Endodermal cell (in vitro differentiated cells): ENCODE results near the gene C1QTNF1. TPM values are rescaled to one million over a fixed set of nuclear protein-coding genes. Genes with fewer than 3 reads are reported as not detected.

Source experiments
- DNase-seq: peaks from one replicate; pipeline ENCODE4 v3.0.0-alpha.2; 2017
- H3K27ac ChIP-seq: 2 replicates; pipeline ENCODE4 v1.5.1; 2013; ENCODE audit warnings: mild to moderate bottlenecking, low read depth, low read length, moderate library complexity
- H3K27me3 ChIP-seq: 2 replicates; pipeline ENCODE4 v1.6.1; 2013; ENCODE audit warnings: mild to moderate bottlenecking, low read length, moderate library complexity; ENCODE audit not compliant: insufficient read depth, control insufficient read depth, poor library complexity, severe bottlenecking
- H3K36me3 ChIP-seq: 2 replicates; pipeline ENCODE4 v1.7.0; 2013; ENCODE audit warnings: mild to moderate bottlenecking, low read length, moderate library complexity; ENCODE audit not compliant: control insufficient read depth, insufficient read depth
- H3K4me1 ChIP-seq: one replicate; pipeline ENCODE4 v1.7.0; 2013; ENCODE audit warnings: low read length; ENCODE audit not compliant: control insufficient read depth, insufficient read depth
- H3K4me3 ChIP-seq: 2 replicates; pipeline ENCODE4 v1.5.1; 2013; ENCODE audit warnings: mild to moderate bottlenecking, low read length, moderate library complexity
- H3K9ac ChIP-seq: 2 replicates; pipeline ENCODE4 v1.6.1; 2013; ENCODE audit warnings: mild to moderate bottlenecking, low read length, moderate library complexity; ENCODE audit not compliant: poor library complexity, severe bottlenecking; ENCODE audit errors: extremely low read depth
- H3K9me3 ChIP-seq: 2 replicates; pipeline ENCODE4 v1.6.1; 2013; ENCODE audit warnings: mild to moderate bottlenecking, low read length, moderate library complexity; ENCODE audit not compliant: control insufficient read depth
- H3K27ac Mint-ChIP-seq: 2 replicates; pipeline ENCODE4 v1.8.0; 2020; ENCODE audit warnings: mixed read lengths
- H3K27me3 Mint-ChIP-seq: 2 replicates; pipeline ENCODE4 v1.8.0; 2021; ENCODE audit warnings: mild to moderate bottlenecking, mixed read lengths; ENCODE audit not compliant: insufficient read depth
- H3K36me3 Mint-ChIP-seq: 2 replicates; pipeline ENCODE4 v1.8.0; 2020; ENCODE audit warnings: low read depth, mixed read lengths
- H3K4me1 Mint-ChIP-seq: 2 replicates; pipeline ENCODE4 v1.8.0; 2020; ENCODE audit warnings: mixed read lengths
- H3K4me3 Mint-ChIP-seq: 2 replicates; pipeline ENCODE4 v1.8.0; 2020; ENCODE audit warnings: mild to moderate bottlenecking, moderate library complexity, mixed read lengths
- H3K9me3 Mint-ChIP-seq: 2 replicates; pipeline ENCODE4 v1.8.0; 2020; ENCODE audit warnings: mild to moderate bottlenecking, mixed read lengths
- CTCF ChIP-seq: fragments of 200-600 bp; sonication (generic); conservative IDR thresholded peaks from 2 replicates; pipeline ENCODE4 v1.5.0; 2021; ENCODE audit warnings: antibody characterized with exemption, mild to moderate bottlenecking
- WGBS, 2 experiments: methylation state at CpG; one replicate each; pipeline versions ENCODE4 v1.1.5 to v1.1.7; 2013; ENCODE audit warnings: missing lambda C conversion rate in 2 of 2, mixed read lengths in 1 of 2; ENCODE audit not compliant: insufficient coverage in 1 of 2, insufficient read length in 1 of 2; 5-methylcytosine and 5-hydroxymethylcytosine counted together
- total RNA-seq, 2 donors: library from RNA; stranded (reverse); fragmentation: NEBNext Ultra II Directional in 1 of 2; extraction: Animal tissue kit (Norgen Biotek cat#: 25700) in 1 of 2; gene quantifications; 2 replicates in 1 of 2; 3 replicates in 1 of 2; pipeline ENCODE4 v1.2.1, GENCODE V29; 2021

The C1QTNF1 gene
- total RNA-seq, 2 donors from 2014 or later, result 16.0 to 16.5 TPM

- no peak overlapping the region for H3K27ac Mint-ChIP-seq
Observed at GRCh38 chr17:79047291-79047920, 23.4 kb downstream of the C1QTNF1 start.

GRCh38 chr17:79047923-79048825 is 24.2 kb downstream of the C1QTNF1 start:
- H3K36me3 Mint-ChIP-seq, result peaks cover 5% of the 10 kb centered on the region
- peaks cover 4% of the 10 kb centered on the region for H3K27me3 ChIP-seq
- no peaks in the 10 kb centered on the region for H3K9me3 ChIP-seq
- peaks cover 28% of the 10 kb centered on the region for H3K27me3 Mint-ChIP-seq
- 92 to 94% methylated on average over 21 to 41 of the region's 41 CpGs for WGBS, 2 experiments
- no peak overlapping the region for H3K27ac ChIP-seq
- peaks cover 14% of the 10 kb centered on the region for H3K9me3 Mint-ChIP-seq
- no peak overlapping the region for H3K9ac ChIP-seq
- DNase-seq, result no peak
- no peak for TF ChIP-seq CTCF
- no peak overlapping the region for H3K27ac Mint-ChIP-seq
- H3K4me1 ChIP-seq, result no peaks in the 10 kb centered on the region
- no peaks in the 10 kb centered on the region for H3K36me3 ChIP-seq
- H3K4me3 ChIP-seq, result no peak overlapping the region
- no peak overlapping the region for H3K4me3 Mint-ChIP-seq
- H3K4me1 Mint-ChIP-seq, result no peaks in the 10 kb centered on the region

More at GRCh38 chr17:79047291-79047920, 23.4 kb downstream of the C1QTNF1 start:
- no peaks in the 10 kb centered on the region for H3K4me1 ChIP-seq
- H3K27me3 Mint-ChIP-seq, result peaks cover 28% of the 10 kb centered on the region
- no peak overlapping the region for H3K27ac ChIP-seq
- H3K9ac ChIP-seq, result no peak overlapping the region
- no peaks in the 10 kb centered on the region for H3K36me3 ChIP-seq
- peaks cover 4% of the 10 kb centered on the region for H3K27me3 ChIP-seq
- no peak for DNase-seq
- peaks cover 12% of the 10 kb centered on the region for H3K9me3 Mint-ChIP-seq
- peaks cover 5% of the 10 kb centered on the region for H3K36me3 Mint-ChIP-seq
- H3K4me1 Mint-ChIP-seq, result no peaks in the 10 kb centered on the region
- no peaks in the 10 kb centered on the region for H3K9me3 ChIP-seq
- no peak for TF ChIP-seq CTCF
- H3K4me3 Mint-ChIP-seq, result no peak overlapping the region
- no peak overlapping the region for H3K4me3 ChIP-seq
- WGBS, 2 experiments, result 95 to 99% methylated on average over 22 to 30 of the region's 30 CpGs

- no peaks in the 10 kb centered on the region for H3K36me3 ChIP-seq
- Mint-ChIP-seq H3K36me3 (peaks cover 7% of the 10 kb centered on the region), H3K4me3 (no peak overlapping the region), H3K9me3 (peaks cover 21% of the 10 kb centered on the region), H3K27ac (no peak overlapping the region), H3K27me3 (peaks cover 26% of the 10 kb centered on the region), H3K4me1 (no peaks in the 10 kb centered on the region)
- no peak overlapping the region for H3K4me3 ChIP-seq
- no peaks in the 10 kb centered on the region for H3K9me3 ChIP-seq
- H3K27me3 ChIP-seq, result peaks cover 4% of the 10 kb centered on the region
- H3K27ac ChIP-seq, result no peak overlapping the region
- WGBS, 2 experiments, result 89 to 93% methylated on average over 8 to 21 of the region's 21 CpGs
- DNase-seq, result no peak
- no peak overlapping the region for H3K9ac ChIP-seq
- no peak for TF ChIP-seq CTCF
- no peaks in the 10 kb centered on the region for H3K4me1 ChIP-seq
Observed at GRCh38 chr17:79048826-79049755, 25.1 kb downstream of the C1QTNF1 start.
